GM12874 (cell line): ENCODE data around the gene C9orf50.

ENCODE experiments used
- CTCF ChIP-seq: IDR thresholded peaks from 2 replicates; pipeline ENCODE4 v1.5.1; 2011; ENCODE audit warnings: low read depth, mild to moderate bottlenecking, control low read depth, low read length, moderate library complexity; ENCODE audit not compliant: insufficient read depth

The C9orf50 gene

DNA sequence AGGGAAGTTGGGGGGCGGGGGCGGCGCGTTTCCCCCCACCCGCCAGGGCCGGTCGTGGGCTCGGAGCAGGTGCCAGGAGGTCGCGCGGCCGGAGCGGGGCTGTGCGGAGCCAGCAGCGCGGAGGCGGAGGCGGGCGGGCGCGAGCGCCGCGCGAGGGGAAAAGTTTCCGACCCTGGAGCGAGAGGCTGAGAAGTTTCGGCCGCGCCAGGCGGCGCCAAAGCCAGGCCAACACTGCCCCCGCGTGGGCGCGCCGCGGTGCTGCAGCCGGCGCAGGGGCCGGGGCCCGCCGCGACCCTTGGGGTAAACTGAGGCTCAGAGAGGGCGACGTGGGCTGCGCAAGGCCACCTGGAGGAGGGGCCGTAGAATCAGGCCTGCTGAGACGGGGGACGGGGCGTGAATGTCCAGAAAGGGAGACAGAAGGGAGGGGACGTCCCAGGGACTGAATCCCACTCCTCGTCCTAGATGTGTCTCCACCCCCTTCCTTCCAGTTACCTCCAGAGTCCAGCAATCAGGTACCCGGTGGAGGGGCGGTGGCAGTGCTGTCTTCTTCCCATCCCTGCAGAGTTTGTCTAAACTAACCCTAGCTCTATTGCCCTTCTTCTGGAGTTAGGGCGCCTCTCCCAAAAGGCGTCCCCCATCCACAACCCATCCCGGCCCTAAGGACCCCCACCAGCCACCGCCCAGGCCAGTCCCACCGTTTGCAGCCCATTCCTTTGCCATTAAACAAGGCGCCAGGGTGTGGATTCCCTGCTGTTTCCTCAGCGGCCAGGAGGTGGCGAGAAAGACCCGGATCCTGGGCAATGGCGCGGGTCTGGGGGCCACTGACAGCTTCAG is 10.2 kb downstream of the C9orf50 start:
- peak; percentile 94 for TF ChIP-seq CTCF

GRCh38 chr9:129610213-129610472 is 10.8 kb downstream of the C9orf50 start:
- no peak for TF ChIP-seq CTCF

DNA sequence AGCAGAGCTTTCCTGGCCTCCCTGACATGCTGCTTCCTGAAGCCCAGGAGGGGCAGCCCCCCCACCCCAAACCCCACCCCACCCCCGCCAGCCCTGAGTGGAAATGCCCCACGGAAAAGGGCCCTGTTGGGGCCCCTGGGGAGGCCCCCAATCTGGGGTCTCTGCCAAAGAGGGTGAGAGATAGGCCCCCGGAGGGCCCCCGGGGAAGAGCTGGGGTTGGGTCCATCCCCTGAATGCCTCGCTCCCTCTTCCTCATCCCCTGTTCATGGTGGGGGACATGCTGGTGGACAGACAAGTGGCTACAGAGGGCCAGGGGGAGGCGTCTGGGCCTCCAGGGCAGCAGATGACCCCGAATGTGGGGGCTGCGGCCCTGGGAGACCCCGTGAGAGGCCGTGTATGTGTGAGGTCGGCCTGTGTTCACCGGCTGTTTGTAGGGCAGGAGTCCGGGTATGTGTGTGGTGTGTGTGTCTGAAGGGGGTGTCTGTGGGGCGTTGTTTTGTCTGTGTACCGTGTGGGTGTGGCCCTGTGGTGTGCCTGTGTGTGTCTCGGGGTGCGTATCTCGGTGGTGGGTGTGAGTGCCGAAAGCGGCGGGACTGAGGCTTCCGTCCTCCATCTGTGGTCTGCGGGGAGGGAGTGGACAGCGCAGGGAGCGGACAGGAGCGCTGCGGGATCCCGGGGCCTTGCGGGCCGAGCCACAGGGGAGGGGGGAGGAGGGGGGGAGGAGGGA is 11.3 kb downstream of the C9orf50 start:
- TF ChIP-seq CTCF: no peak

DNA sequence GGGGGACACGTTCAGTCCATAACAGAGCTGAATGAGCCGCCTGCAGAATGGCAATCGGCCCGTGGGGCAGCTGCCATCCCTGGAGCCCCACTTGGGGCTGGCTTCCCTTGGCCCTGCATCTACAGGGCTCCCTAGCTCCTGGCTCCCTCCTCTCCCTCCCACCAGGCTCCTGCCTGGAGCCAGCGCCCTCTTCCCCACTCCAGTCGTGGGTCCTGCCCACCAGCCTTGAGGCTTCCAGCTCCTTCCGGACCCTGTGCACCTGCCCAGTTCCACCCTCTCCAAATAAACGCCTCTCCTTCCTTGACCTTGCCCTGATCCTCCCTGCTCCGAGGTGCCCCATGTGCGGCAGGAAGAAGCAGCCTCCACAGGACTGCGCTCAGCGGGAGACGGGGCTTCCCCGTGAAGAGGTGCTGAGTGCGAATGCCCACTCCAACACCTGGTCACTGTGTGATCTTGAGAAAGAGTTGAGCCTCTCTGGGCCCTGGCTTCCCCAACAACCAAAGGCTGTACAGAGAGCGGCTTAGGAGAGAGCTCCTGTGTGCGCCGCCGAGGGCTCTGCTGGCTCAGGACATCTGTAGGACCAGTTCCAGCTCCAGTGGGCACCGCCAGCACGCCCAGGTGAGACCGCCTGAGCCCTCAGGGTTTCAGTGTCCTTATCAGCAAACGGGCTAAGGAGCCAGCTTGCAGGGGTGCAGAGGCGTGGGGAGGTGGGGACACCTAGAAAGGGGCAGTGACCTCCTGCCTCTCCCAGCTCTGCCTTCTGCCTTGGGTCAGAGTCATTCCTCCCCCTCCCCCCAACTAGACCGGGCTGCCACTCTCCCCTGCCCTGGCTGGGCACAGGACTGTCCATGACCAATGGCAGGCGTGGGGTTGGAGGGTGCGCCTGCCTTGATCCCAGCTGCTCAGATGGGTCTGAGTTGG is 12.1 kb downstream of the C9orf50 start:
- TF ChIP-seq CTCF: no peak

- no peak for TF ChIP-seq CTCF
Observed at GRCh38 chr9:129607027-129607387, 13.9 kb downstream of the C9orf50 start.

GRCh38 chr9:129606161-129607026 is 14.5 kb downstream of the C9orf50 start:
- no peak for TF ChIP-seq CTCF

DNA sequence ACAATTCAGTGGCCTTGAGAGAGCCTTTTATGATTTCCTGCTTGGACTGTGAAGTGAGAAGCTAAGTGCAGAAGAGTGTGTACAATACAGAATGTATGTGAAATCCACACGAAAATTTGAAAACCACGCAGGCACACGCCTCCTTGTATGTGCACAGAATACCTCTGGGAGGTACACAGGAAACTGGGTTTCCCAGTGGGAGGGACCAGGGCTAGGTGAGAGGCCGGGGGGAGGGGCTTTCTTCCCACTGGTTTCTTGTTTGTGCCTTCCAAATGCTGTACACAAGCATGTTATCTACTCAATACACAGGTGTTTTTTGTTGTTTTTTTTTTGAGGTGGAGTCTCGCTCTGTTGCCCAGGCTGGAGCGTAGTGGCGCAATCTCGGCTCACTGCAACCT is 16.1 kb downstream of the C9orf50 start:
- TF ChIP-seq CTCF: no peak
